Measurements from ENCODE around the gene GATD1.

The GATD1 gene

DNA sequence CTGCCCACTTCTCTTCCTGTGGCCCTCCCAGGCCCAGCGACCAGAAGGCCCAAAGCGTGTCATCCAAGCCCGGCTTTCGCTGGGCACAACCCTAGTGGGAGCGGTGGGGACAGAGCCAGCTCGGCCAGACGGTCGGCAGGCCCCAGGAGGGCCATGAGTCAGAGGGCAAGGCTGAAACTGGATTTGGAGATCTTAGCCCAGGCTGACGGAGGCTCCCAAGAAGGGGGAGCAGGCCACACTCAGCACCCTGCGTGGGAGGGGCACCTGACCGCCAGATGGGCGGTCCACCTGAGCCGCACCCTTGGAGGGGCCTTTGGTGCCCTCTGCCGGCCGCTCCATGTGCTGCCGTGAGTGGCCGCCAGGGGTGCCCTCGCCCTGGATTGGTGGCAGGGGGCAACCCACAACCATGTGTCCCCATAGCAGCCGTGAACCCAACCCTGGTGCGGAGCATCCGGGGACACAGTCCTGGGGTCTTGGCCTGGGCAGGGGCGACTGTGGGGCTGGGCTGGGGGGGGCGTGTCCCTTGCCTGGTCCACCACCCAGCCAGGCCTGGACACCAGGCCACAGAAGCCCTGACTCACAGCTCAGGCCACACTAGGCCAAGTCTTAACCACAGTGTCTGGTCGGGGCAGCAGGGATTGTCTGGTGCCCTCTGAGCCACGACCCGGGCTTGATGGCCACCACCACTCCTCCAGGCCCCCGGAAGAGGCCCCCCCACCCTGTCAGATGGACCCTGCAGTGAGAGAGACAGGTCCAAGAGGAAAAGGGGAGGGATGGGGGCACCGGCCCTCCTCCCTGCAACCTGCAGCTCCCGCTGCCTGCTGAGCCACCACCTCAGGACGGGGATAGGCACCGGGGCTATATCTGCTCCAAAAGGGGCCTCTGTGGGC, 49.2 kb downstream of the GATD1 start:
- peak; percentile 59 to 62 for DNase-seq (ENCODE audit: low read depth in 1 of 2, low spot score in 1 of 2)

- DNase-seq (ENCODE audit: low read depth in 1 of 2, low spot score in 1 of 2): no peak
Observed at GRCh38 chr11:727281-727701, 50.0 kb downstream of the GATD1 start.

DNA sequence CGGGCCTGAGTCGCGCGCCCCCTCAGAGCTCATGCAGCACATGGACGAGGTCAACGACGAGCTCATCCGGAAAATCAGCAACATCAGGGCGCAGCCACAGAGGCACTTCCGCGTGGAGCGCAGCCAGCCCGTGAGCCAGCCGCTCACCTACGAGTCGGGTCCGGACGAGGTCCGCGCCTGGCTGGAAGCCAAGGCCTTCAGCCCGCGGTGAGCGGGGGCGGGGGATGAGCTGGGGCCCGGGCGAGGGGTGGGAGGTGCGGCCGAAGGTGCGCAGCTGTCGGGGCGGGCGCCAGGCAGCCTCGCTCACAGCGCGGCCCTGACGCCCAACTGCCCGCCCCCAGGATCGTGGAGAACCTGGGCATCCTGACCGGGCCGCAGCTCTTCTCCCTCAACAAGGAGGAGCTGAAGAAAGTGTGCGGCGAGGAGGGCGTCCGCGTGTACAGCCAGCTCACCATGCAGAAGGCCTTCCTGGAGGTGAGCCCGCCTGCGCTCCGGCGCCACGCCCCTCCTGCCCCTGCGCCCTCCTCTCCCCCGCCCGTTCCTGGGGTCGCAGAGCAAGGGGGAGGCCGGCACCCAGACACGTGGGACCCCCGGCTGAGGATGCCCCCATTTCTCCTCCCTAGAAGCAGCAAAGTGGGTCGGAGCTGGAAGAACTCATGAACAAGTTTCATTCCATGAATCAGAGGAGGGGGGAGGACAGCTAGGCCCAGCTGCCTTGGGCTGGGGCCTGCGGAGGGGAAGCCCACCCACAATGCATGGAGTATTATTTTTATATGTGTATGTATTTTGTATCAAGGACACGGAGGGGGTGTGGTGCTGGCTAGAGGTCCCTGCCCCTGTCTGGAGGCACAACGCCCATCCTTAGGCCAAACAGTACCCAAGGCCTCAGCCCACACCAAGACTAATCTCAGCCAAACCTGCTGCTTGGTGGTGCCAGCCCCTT, 50.7 kb downstream of the GATD1 start:
- peak in 1 of 2 donors; percentile 32 for DNase-seq (ENCODE audit: low read depth in 1 of 2, low spot score in 1 of 2)

GRCh38 chr11:725624-726202, 51.6 kb downstream of the GATD1 start:
- no peak for DNase-seq (ENCODE audit: low read depth in 1 of 2, low spot score in 1 of 2)

GRCh38 chr11:724778-725386, 52.4 kb downstream of the GATD1 start:
- DNase-seq (ENCODE audit: low read depth in 1 of 2, low spot score in 1 of 2): no peak

DNA sequence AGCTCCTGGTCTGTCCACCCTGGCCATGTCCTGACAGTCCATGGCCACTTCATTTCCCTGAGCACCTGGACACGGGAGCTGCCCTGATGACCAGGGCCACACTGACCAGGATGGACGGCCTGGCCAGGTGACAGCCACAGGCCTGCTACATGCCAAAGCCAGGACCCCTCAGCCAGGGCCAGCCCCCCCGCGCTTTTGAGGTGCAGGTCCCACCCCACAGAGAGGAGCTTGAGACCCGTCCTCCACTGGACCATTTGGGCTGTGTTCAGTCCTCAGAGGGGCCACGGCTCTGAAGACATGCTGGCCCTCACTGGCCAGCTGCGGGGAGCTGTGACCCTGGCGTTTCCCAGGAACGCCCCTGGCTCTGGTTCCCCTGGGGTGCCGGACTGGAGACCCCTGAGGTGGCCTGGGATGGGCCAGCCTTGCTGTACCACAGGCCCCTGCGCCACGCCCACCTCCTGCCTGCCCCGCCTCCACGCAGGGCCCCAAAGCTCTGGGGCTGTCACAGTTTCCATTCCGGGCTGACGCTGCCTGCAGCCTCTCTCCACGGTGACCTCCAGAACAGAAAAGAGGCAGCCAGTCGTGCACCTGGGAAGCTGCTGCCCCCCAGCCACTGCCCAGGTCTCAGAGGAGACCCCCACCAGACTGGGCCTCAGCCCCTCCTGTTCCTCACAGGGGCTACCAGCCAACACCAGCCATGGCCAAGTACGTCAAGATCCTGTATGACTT, 53.1 kb downstream of the GATD1 start:
- no peak for DNase-seq (ENCODE audit: low read depth in 1 of 2, low spot score in 1 of 2)

DNA sequence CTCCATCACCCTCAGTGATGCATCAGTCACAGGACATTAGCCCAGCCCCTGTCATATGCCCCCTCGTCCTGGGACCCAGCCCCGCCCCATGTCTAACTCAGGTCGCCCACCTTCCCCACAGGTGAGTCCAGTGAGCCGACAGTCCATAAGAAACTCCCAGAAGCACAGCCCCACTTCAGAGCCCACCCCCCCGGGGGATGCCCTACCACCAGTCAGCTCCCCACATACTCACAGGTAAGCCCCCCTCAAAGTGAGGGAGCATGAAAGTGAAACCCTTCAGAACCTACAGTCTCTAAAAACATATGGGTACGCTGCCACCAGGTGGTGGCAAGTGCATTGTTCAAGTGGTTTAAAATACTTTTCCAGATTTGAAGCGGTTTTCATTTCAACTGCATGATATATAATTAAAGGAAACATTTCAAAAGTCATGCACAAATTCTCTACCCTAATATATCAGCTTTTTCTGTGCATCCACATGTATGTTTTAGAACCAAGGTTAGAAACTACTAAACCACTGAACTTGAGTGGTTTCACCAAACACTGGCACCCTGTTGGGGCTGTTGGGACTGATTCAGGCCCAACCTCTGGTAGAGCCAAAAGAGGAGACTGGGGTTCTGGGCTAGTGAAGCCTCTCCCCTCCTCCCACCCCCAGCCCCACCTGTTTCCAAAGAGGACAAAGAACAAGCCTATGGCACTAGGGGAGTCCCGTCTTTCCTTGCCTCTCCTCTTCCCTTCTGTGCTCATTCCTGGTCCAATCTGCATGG, 54.0 kb downstream of the GATD1 start:
- peak in 1 of 2 donors; percentile 40 for DNase-seq (ENCODE audit: low read depth in 1 of 2, low spot score in 1 of 2)

DNA sequence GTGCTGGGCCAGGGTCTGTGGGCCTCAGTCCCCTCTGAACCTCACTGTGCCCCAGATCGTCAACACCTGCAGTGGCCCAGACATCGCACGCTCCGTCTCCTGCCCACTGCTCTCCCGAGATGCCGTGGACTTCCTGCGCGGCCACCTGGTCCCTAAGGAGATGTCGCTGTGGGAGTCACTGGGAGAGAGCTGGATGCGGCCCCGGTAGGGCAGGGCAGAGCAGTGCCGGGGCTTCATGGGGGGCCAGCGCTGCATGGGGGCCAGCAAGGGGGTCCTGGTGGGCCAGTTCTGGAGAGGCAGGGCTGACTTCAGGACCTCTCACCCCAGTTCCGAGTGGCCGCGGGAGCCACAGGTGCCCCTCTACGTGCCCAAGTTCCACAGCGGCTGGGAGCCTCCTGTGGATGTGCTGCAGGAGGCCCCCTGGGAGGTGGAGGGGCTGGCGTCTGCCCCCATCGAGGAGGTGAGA, 54.9 kb downstream of the GATD1 start:
- DNase-seq (ENCODE audit: low read depth in 1 of 2, low spot score in 1 of 2): no peak

- DNase-seq (ENCODE audit: low read depth in 1 of 2, low spot score in 1 of 2): no peak
Observed at GRCh38 chr11:721741-722345, 55.4 kb downstream of the GATD1 start.

DNA sequence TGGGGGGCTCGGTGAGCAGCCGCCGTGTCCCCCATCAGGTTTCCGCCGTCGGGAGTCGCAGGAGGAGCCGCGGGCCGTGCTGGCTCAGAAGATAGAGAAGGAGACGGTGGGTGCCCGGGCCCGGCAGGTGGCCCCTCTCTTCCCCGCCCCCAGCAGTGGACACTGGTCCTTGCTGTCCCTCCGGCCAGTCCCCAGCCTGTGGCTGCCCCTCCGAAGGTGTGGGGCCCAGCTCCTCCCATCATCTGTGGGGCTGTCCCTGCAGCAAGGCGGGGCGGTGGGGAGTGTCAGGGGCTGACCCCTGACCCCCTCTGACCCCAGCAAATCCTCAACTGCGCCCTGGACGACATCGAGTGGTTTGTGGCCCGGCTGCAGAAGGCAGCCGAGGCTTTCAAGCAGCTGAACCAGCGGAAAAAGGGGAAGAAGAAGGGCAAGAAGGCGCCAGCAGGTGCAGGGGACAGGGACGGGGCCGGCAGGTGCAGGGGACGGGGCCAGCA, 56.0 kb downstream of the GATD1 start:
- no peak for DNase-seq (ENCODE audit: low read depth in 1 of 2, low spot score in 1 of 2)

GRCh38 chr11:720642-721246, 56.5 kb downstream of the GATD1 start:
- DNase-seq (ENCODE audit: low read depth in 1 of 2, low spot score in 1 of 2): peak in 1 of 2 donors; percentile 36

DNA sequence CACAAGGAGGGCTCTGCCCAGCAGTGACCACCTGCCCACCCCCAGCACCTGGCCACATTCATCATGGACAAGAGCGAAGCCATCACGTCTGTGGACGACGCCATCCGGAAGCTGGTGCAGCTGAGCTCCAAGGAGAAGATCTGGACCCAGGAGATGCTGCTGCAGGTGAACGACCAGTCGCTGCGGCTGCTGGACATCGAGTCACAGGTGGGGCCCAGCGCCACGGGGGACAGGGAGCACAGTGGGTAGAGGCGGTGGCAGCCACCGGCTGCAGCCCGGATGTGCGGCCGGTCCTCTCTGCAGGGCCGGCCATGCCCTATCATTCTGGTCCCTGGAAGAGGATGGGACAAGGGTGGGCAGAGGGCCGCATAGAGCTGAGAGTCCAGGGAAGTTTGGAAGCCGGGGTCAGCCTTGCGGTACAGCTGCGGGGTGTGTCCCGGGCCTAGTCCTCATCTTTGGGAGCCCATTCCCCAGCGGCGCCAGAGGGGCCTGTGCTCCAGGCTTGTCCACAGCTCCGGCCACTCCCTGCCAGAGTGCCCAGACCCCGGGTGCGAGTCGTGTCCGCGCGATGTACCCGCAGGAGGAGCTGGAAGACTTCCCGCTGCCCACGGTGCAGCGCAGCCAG, 57.2 kb downstream of the GATD1 start:
- DNase-seq (ENCODE audit: low read depth in 1 of 2, low spot score in 1 of 2): no peak

DNA sequence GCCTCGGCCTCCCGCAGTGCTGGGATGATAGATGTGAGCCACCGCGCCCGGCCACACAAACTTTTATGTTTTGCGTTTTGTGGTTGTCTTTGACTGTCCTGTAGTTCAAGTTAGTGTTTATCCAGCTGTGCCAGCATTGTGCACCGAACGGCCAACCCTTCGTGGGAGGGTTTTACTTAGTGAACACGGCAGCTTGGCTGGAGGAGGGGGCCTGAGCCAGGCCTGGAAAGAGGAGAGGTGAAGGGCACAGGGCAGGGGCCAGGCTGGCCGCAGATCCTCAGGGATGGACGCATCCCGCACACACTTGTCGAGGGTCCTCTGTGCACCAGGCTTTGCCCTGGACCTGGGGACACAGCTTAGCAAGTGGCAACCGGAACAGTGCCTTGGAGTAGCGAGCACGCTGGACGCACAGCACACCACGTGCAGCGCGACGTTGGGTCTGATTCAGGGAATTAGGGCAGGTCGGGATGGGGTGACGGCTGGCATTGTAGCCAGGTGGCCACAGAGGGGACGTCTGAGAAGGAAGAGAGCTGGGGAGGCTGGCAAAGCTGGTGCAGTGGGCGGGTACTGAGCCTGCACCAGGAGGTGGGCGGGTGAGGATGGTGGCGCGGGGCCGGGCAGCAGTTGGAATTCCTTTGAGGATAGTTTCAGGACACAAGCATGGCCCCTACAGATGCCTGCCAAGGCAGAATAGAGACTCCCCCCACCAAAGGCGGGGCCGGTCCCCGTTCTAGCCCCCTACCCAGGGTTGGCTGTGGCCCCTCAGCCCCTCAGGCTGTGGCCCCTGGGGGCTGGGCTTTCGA, 57.9 kb downstream of the GATD1 start:
- no peak for DNase-seq (ENCODE audit: low read depth in 1 of 2, low spot score in 1 of 2)

All from activated CD4-positive, alpha-beta T cell treated with anti-CD3 and anti-CD28 coated beads, Interleukin-2, amount 50 U/mL, for 24 hours (primary cell).